ENCODE results near the gene MPC1. TPM values are rescaled to one million over a fixed set of nuclear protein-coding genes. Genes with fewer than 3 reads are reported as not detected.
"Not testable (repeated sequence)": the region's sequence is repeated elsewhere in the genome, so short reads cannot be mapped to it uniquely, and the experiment has no call there.

MPC1 gene
- total RNA-seq, 1 experiment from 2014 or later = 21.6 TPM

GRCh38 chr6:166408936-166409755 is 26.4 kb upstream of the MPC1 start:
- DNase-seq (ENCODE audit: extremely low read depth, low read depth) = no peak

GRCh38 chr6:166406197-166406596 is 23.5 kb upstream of the MPC1 start:
- DNase-seq (ENCODE audit: extremely low read depth, low read depth) = no peak

- no peak for DNase-seq (ENCODE audit: extremely low read depth, low read depth)
These were observed 22.6 kb upstream of the MPC1 start for GRCh38 chr6:166405386-166405785.

DNA sequence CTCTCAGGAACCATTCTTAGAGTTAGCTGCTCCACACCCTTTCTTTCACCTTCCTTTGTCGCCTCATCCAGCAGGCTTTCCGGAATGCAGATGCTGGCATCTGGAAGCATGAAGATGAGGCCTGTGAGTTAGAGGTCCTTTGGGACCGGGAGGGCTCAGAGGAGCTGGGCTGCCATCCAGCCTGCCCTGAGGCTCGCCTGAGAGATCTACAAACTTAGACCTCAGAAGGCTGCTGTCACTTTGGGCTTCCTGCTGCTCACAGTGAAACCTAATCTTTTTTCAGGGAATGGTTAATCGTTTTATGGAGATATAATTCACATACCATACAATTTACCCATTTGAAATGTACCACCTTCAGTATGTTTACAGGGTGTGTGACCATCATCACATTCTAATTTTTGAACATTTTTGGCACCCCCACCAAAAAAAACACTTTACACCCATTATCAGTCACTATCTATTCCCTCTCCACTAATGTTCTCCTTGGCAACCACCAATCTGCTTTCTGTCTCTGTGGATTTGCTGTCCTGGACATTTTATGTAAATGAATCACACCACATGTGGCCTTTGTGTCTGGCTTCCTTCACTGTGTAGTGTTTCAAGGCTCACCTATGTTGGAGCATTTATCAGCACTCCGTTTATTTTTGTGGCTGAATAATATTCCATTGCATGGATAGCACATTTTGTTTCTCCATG is 20.0 kb upstream of the MPC1 start:
- DNase-seq (ENCODE audit: extremely low read depth, low read depth) = no peak

DNA sequence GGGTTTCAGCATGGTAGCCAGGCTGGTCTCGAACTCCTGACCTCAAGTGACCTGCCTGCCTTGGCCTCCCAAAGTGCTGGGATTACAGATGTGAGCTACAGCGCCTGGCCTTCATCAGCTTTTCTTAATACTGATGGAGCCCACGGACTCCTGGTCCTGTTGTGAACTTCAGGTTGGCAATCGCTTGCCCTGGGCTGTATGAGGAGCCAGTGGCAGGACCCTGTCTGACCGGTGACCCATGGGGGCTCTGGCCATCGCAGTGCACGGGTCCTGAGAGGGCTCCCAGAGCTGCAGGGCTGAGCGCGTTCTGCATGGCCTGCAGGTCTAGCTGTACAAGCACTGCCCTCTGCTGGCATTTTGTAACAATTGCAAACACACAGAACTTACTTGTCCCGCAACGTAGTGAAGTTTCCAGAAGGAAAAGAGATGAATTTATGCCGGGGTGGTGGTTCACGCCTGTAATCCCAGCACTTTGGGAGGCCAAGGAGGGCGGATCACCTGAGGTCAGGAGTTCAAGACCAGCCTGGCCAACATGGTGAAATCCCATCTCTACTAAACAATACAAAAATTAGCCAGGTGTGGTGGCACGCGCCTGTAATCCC is 18.0 kb upstream of the MPC1 start:
- peak; percentile 54 for DNase-seq (ENCODE audit: extremely low read depth, low read depth)

DNA sequence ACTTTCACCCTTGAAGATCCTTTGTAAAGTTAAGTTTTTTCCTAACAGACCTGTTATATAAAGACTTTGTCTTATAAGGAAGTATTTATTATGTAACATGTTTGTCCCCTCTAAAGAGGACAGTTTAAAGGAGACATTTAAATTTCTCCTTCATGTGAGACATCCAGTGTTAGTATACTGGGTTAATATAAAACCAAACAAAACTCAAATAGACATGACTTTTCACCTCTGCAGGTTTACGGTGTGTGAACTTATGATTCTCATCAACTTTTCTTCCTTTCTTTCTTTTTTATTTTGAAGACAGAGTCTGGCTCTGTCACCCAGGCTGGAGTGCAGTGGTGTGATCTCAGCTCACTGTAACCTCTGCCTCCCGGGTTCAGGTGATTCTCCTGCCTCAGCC is 17.4 kb upstream of the MPC1 start:
- DNase-seq (ENCODE audit: extremely low read depth, low read depth) = no peak

DNA sequence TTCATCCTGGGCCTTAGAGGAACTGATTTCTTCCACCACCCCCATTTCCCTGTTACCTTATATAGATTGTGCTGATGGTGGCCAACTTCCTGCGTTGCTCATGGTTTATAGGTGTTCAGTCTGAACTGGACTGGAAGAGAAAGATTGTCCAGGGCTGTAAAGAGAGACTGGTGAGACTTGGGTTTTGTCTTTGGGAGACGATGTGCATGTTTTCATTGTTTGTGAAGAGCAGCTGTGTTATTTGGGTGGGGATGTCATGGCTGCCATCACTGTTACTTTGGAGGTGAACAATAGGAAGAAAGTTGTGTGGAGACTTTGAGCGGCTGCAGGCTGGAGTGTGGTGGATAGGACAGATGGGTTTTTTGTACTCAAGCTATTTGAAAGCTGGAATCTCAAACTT is 15.6 kb upstream of the MPC1 start:
- DNase-seq (ENCODE audit: extremely low read depth, low read depth) = no peak

DNA sequence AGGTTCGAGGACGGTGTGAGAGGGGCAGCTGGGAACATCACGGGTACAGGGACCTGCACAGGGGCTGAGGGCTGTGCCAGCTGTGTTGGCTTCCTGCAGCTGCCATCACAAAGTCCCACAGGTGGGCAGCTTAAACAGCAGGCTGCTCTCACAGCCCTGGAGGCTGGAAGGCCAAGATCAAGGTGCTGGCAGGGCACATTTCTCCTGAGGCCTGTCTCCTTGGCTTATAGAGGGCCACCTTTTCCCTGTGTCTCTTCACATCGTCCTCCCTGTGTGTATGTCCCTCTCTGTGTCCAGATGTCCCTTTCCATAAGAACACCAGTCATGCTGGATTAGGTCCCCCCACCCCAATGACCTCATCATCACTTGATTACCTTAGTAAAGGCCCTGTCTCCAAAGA is 15.1 kb upstream of the MPC1 start:
- no peak for DNase-seq (ENCODE audit: extremely low read depth, low read depth)

- DNase-seq (ENCODE audit: extremely low read depth, low read depth) = no peak
These were observed 13.0 kb upstream of the MPC1 start for GRCh38 chr6:166395778-166396177.

GRCh38 chr6:166395351-166395750 is 12.6 kb upstream of the MPC1 start:
- DNase-seq (ENCODE audit: extremely low read depth, low read depth) = no peak

DNA sequence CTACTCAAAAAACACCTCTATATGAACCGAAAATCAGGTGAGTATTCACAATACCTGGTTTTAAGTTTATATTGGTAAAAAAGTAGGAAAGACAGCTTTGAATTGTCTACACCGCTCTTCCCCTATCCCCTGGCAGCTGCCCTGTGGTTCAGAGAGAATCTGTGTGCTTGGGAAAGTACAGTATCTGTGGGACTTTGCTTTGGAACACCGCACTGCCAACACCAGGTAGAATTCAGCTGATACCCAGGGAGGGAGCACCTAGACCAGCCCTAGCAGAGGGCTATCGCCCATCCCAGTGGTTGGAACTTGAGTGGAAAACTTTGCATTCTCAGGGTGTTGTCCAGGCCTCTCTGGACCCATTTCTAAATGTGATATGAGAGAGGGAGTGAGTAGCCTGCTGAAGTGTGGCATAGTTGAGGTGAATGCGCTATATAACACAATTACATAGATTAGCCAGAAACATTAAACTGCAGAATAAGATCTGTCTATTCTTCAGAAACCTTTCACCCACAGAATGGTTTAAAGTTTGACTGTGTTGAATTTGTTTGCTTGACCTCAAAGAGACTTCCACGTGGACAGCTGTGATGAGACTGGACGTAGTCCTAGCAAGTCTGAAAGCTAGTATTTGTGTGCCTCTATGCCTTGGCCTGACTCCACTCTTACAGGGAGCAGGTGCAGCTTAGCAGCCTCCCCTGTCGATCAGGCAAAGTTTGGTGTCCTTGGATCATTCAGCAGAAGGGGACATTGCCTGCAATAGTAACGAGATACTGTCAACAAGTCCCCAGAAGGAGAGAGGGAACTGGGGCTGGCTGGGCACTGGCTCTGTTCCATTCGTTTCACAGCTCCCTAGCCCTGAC is 11.5 kb upstream of the MPC1 start:
- no peak for DNase-seq (ENCODE audit: extremely low read depth, low read depth)

DNA sequence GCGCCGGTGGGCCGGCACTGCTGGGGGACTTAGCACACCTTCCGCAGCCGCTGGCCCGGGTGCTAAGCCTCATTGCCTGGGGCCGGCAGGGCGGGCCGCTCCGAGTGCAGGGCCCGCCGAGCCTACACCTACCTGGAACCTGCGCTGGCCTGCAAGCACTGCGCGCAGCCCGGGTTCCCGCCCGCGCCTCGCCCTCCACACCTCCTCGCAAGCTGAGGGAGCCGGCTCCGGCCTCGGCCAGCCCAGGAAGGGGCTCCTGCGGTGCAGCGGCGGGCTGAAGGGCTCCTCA is 10.7 kb upstream of the MPC1 start:
- DNase-seq (ENCODE audit: extremely low read depth, low read depth) = no peak

DNA sequence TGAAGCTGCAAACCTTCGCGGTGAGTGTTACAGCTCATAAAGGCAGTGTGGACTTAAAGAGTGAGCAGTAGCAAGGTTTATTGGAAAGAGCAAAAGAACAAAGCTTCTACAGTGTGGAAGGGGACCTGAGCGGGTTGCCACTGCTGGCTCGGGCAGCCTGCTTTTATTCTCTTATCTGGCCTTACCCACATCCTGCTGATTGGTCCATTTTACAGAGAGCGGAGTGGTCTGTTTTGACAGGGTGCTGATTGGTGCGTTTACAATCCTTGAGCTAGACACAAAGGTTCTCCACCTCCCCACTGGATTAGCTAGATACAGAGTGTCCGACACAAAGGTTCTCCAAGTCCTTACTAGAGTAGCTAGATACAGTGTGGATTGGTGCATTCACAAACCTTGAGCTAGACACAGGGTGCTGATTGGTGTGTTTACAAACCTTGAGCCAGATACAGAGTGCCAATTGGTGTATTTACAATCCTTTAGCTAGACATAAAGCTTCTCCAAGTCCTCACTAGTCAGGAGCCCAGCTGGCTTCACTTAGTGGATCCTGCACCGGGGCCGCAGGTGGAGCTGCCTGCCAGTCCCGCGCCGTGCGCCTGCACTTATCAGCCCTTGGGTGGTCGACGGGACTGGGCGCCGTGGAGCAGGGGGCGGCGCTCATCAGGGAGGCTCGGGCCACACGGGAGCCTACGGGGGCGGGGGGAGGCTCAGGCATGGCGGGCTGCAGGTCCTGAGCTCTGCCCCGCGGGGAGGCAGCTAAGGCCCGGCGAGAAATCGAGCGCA is 10.2 kb upstream of the MPC1 start:
- DNase-seq (ENCODE audit: extremely low read depth, low read depth) = not testable (repeated sequence)

DNA sequence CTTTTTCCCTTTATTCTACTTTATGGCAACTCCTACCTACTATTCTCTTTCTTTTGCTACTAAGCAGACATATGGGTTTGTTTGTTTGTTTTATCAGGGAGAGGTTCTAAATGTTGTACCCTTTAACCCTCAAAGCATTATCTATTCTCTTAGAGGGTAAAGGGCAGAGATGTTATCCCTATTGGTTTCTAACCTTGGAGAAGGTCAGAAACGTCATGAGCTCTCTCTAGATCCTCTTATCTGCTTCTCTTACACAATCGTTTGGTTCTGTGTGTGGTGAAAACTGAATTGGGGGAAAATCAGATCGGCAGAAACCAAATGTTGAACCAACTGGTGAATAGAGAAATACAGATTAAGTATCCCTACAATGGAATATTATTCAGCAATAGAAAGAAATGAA is 6.4 kb upstream of the MPC1 start:
- DNase-seq (ENCODE audit: extremely low read depth, low read depth) = no peak

DNA sequence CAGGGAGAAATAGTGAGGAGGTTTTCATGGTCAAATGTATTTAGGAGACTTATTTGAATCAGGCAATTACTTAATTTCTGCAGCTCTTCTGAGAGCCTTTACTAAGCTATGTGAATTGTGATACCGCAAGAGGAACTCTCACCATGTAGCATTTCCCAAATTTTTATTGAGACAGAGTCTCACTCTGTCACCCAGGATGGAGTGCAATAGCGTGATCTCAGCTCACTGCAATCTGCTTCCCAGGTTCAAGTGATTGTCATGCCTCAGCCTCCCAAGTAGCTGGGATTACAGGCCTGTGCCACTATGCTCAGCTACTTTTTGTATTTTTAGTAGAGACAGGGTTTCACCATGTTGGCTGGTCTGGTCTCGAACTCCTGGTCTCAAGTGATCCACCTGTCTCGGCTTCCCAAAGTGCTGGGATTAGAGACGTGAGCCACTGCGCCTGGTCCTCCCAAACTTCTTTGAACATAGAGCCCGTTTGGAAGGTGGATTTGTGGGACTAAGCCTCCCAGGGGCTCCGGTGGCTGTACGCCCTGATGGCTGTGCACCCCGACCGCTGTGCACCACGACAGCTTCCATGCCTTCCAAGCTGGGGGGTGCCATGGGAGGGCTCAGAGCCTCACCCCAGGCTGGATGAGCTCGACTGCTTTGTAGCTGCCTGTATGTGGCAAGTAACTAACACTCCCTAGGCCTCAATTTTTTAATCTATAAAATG is 5.7 kb upstream of the MPC1 start:
- DNase-seq (ENCODE audit: extremely low read depth, low read depth) = no peak

GRCh38 chr6:166387642-166388289 is 5.0 kb upstream of the MPC1 start:
- DNase-seq (ENCODE audit: extremely low read depth, low read depth) = no peak

DNA sequence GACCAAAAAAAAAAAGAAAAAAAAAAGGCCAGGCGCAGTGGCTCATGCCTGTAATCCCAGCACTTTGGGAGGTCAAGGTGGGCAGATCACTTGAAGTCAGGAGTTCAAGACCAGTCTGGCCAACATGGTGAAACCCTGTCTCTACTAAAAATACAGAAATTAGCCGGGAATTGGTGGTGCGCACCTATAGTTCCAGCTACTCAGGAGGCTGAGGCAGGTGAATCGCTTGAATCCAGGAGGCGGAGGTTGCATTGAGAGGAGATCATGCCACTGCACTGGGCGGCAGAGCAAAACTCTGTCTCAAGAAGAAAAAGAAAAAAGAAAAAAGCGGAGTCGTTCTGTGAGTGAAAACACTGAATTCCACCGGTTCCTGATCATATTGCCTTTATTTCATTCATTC is 4.4 kb upstream of the MPC1 start:
- DNase-seq (ENCODE audit: extremely low read depth, low read depth) = not testable (repeated sequence)

GRCh38 chr6:166386111-166386510 is 3.4 kb upstream of the MPC1 start:
- DNase-seq (ENCODE audit: extremely low read depth, low read depth) = no peak

GRCh38 chr6:166383802-166384363 is 1.1 kb upstream of the MPC1 start:
- not testable (repeated sequence) for DNase-seq (ENCODE audit: extremely low read depth, low read depth)
